Activated CD4-positive, alpha-beta T cell treated with anti-CD3 and anti-CD28 coated beads, Interleukin-2, amount 10 ng/mL, durations not matched to agents 24 days and 14 days (primary cell): ENCODE measurements around the gene RUVBL2. TPM values are rescaled to one million over a fixed set of nuclear protein-coding genes. Genes with fewer than 3 reads are reported as not detected.

Source experiments
- DNase-seq: peaks from one replicate; pipeline ENCODE4 v3.0.0; 2022
- H3K27ac Mint-ChIP-seq: one replicate; pipeline ENCODE4 v1.8.0; 2022; ENCODE audit warnings: mild to moderate bottlenecking, mixed read lengths
- H3K27me3 Mint-ChIP-seq: one replicate; pipeline ENCODE4 v1.8.0; 2022; ENCODE audit warnings: mixed read lengths
- H3K36me3 Mint-ChIP-seq: one replicate; pipeline ENCODE4 v1.8.0; 2022; ENCODE audit warnings: low read depth, mild to moderate bottlenecking, mixed read lengths
- H3K4me1 Mint-ChIP-seq: one replicate; pipeline ENCODE4 v1.8.0; 2021; ENCODE audit warnings: mixed read lengths
- H3K4me3 Mint-ChIP-seq: one replicate; pipeline ENCODE4 v1.8.0; 2022; ENCODE audit warnings: mild to moderate bottlenecking, moderate library complexity, mixed read lengths
- H3K9me3 Mint-ChIP-seq: one replicate; pipeline ENCODE4 v1.8.0; 2021; ENCODE audit warnings: mixed read lengths
- intact Hi-C: fragments of 100-400 bp; cut with micrococcal nuclease; formaldehyde crosslinking; loops from one replicate; pipeline ENCODE4 v1.15.1; 2023
- total RNA-seq: library from RNA; stranded (reverse); gene quantifications from 2 replicates; pipeline ENCODE4 v1.2.3, GENCODE V29; 2022

The RUVBL2 gene
- total RNA-seq, 1 donor from 2014 or later = 195 TPM

DNA sequence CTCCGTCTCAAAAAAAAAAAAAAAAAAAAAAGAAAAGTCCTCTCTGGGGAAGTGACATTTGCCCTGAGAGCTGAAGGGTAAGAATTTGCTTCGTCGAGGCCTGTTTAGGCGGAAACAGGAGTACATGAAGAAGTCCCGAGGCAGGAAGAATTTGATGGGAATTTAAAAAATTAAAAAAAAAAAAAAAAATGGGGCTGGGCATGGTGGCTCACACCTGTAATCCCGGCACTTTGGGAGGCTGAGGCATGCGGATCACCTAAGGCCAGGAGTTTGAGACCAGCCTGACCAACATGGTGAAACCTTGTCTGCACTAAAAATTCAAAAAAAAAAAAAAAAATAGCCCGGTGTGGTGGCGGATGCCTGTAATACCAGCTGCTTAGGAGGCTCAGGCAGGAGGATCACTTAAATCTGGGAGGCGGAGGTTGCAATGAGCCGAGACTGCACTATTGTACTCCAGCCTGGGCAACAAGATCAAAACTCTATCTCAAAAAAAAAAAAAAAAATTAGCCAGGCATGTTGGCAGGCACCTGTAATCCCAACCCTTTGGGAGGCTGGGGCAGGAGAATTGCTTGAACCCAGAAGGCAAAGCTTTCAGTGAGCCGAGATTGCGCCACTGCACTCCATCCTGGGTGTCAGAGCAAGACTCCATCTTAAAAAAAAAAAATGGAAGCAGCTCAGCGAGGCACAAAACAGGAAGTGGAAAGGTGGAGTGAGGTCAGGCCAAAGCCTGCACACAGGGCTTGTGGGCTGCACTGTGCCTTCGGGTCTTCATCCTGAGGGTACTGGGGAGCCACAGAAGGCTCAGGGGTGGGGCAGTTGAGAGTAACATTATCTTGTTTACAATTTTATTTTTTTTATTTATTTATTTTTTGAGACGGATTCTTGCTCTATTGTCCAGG is 34.1 kb upstream of the RUVBL2 start:
- Mint-ChIP-seq H3K9me3 (no peaks in the 10 kb centered on the region), H3K4me3 (no peak overlapping the region), H3K27me3 (no peaks in the 10 kb centered on the region), H3K27ac (no peak overlapping the region), H3K4me1 (peaks cover 54% of the 10 kb centered on the region), H3K36me3 (peaks cover 53% of the 10 kb centered on the region)
- peak; percentile 78 for DNase-seq
- intact Hi-C loops = loop anchor here (5.0 kb wide), 1 partner anchor 322 kb away; the partner anchor contains the start of gene DBP

- no peak for DNase-seq
- no peaks in the 10 kb centered on the region for H3K9me3 Mint-ChIP-seq
- H3K4me3 Mint-ChIP-seq = peak overlapping the region; percentile 18
- H3K27ac Mint-ChIP-seq = peak overlapping the region; percentile 45
- peaks cover 54% of the 10 kb centered on the region for H3K36me3 Mint-ChIP-seq
- no peaks in the 10 kb centered on the region for H3K27me3 Mint-ChIP-seq
- intact Hi-C loops = loop anchor here (5.0 kb wide), 1 partner anchor 324 kb away; the partner anchor contains the start of gene DBP
- H3K4me1 Mint-ChIP-seq = peaks cover 60% of the 10 kb centered on the region
These were observed 32.5 kb upstream of the RUVBL2 start for GRCh38 chr19:48961051-48961649.

DNA sequence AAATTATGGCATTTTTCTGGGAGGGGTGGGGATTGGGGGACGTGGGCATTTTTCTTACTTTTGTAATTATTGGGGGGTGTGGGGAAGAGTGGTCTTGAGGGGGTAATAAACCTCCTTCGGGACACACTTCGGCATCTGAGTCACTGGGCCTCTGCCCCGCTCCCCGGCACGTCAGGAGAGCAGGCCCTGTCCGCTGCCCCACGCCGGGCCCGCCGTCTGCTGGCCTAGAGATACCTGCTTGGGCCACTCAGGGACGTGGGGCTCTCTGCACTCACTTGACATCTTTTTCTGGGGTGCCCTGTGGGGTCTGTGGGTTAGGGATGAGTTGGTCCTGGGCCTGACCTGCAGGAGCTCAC is 32.0 kb upstream of the RUVBL2 start:
- H3K36me3 Mint-ChIP-seq = peaks cover 56% of the 10 kb centered on the region
- no peaks in the 10 kb centered on the region for H3K9me3 Mint-ChIP-seq
- H3K4me1 Mint-ChIP-seq = peaks cover 62% of the 10 kb centered on the region
- no peak for DNase-seq
- H3K4me3 Mint-ChIP-seq = peak overlapping the region; percentile 100
- intact Hi-C loops = loop anchor here (5.0 kb wide), 1 partner anchor 324 kb away; the partner anchor contains the start of gene DBP
- H3K27ac Mint-ChIP-seq = peak overlapping the region; percentile 99
- no peaks in the 10 kb centered on the region for H3K27me3 Mint-ChIP-seq

DNA sequence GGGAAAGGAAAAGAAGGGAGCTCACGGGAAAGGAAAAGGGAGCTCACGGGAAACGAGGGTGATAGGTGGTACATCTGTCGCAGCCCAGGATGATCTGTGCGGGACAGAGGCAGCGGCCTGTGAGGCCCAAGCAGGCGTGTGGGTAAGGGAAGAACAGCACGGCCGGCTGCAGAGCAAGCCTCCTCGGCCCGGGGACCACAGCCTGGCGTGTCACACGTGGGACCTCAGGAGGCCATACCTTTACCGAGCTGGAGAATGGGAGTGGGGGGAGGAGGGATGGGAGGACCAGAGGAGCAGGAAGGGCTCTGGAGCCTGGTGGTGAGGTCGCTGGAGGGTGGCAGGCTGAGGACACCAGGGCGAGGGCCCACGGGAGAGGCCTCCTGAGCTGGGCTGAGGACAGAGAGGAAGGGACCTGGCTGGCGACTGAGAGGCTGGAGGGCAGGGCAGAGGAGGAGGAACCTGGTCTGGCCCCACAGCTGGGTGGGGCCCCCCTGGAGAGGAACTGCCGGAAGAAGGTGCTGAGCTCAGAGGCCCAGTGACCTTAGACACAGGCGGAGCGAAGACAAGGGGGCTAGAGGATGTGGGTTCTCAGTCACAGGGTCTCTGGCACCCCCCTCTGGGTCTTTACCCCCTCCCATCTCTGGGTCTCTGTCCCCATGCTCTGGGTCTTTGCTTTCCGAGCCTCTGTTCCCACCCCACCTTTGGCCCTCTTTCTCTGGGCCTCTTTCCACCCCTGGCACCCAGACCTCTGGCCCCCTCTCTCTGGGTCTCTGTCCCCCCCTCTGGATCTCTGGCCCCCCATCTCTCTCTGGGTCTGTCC is 31.4 kb upstream of the RUVBL2 start:
- Mint-ChIP-seq H3K4me3 (peak overlapping the region; percentile 100), H3K27me3 (no peaks in the 10 kb centered on the region), H3K36me3 (peaks cover 57% of the 10 kb centered on the region), H3K27ac (peak overlapping the region; percentile 99), H3K4me1 (peaks cover 63% of the 10 kb centered on the region), H3K9me3 (no peaks in the 10 kb centered on the region)
- intact Hi-C loops = loop anchor here (5.0 kb wide), 1 partner anchor 325 kb away; the partner anchor contains the start of gene DBP
- peak; percentile 81 for DNase-seq

DNA sequence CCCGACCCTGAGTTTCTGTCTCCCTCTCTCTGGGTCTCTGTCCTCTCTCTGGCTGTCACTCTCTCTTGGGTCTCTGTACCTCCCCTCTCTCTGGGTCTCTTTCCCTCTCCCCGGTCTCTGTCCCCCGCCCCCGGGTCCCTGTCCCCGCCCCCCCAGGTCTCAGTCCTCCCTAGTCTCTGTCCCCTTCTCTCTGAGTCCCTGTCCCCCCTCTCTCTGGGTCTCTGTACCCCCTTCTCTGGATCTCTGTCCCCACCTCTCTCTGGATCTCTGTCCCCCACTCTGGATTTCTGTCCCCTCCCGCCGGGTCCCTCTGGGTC is 30.9 kb upstream of the RUVBL2 start:
- no peak for DNase-seq
- peaks cover 62% of the 10 kb centered on the region for H3K4me1 Mint-ChIP-seq
- intact Hi-C loops = loop anchor here (5.0 kb wide), 1 partner anchor 326 kb away; the partner anchor contains the start of gene DBP
- H3K27me3 Mint-ChIP-seq = no peaks in the 10 kb centered on the region
- no peaks in the 10 kb centered on the region for H3K9me3 Mint-ChIP-seq
- peaks cover 55% of the 10 kb centered on the region for H3K36me3 Mint-ChIP-seq
- peak overlapping the region; percentile 100 for H3K4me3 Mint-ChIP-seq
- peak overlapping the region; percentile 99 for H3K27ac Mint-ChIP-seq

GRCh38 chr19:48963371-48964204 is 30.1 kb upstream of the RUVBL2 start:
- peaks cover 63% of the 10 kb centered on the region for H3K4me1 Mint-ChIP-seq
- H3K27ac Mint-ChIP-seq = peak overlapping the region; percentile 99
- no peaks in the 10 kb centered on the region for H3K9me3 Mint-ChIP-seq
- peak overlapping the region; percentile 100 for H3K4me3 Mint-ChIP-seq
- DNase-seq = peak; percentile 89
- intact Hi-C loops = loop anchor here (1.0 to 5.0 kb wide), 4 partner anchors 9 to 326 kb away; partner anchors contain the start of genes BAX, DBP and NUCB1
- no peaks in the 10 kb centered on the region for H3K27me3 Mint-ChIP-seq
- peaks cover 54% of the 10 kb centered on the region for H3K36me3 Mint-ChIP-seq

DNA sequence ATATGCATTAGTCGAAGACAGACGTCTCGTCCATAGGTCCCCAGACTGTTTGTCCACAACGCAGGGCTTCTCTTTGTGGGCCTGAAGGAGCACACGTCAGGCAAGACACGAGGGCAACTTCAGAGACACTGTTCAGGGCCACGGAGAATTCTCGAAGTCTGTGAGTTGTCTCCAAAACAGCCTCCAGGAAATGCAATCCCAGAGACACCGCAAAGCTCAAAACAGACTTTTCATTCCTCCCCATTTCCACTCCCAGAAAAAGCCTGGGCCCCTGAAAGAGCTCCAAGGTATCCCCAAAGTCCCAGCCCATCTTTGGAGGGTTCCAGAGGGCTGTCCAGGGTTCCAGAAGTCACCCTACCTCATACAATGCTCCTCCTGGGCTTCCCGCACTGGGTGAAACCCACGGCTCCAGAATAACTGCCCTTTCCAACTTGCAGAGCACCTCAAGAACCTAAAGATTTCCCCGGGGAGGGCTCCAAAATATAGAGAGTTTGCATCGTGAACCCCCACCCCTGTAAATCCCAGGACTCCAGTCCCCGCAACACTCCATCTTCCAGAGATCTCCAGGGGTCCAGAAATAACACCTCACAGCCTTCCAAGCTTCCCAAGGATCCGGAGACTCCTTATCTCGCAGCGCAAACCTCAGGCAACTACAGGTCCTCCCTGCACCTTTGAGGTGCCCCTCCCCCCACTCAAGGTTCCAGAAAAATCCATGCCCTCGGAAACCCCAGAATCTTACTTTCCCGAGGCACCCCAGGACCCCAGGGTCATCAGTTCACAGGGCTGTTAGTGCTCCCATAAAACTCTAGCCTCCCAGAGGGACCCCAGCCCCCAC is 29.3 kb upstream of the RUVBL2 start:
- Mint-ChIP-seq H3K27ac (peak overlapping the region; percentile 99), H3K36me3 (peaks cover 54% of the 10 kb centered on the region), H3K4me1 (peaks cover 58% of the 10 kb centered on the region), H3K4me3 (peak overlapping the region; percentile 100), H3K9me3 (no peaks in the 10 kb centered on the region), H3K27me3 (no peaks in the 10 kb centered on the region)
- intact Hi-C loops = loop anchor here (1.0 to 5.0 kb wide), 6 partner anchors 10 to 327 kb away; partner anchors contain the start of genes BAX, DBP, GYS1 and NUCB1
- no peak for DNase-seq

DNA sequence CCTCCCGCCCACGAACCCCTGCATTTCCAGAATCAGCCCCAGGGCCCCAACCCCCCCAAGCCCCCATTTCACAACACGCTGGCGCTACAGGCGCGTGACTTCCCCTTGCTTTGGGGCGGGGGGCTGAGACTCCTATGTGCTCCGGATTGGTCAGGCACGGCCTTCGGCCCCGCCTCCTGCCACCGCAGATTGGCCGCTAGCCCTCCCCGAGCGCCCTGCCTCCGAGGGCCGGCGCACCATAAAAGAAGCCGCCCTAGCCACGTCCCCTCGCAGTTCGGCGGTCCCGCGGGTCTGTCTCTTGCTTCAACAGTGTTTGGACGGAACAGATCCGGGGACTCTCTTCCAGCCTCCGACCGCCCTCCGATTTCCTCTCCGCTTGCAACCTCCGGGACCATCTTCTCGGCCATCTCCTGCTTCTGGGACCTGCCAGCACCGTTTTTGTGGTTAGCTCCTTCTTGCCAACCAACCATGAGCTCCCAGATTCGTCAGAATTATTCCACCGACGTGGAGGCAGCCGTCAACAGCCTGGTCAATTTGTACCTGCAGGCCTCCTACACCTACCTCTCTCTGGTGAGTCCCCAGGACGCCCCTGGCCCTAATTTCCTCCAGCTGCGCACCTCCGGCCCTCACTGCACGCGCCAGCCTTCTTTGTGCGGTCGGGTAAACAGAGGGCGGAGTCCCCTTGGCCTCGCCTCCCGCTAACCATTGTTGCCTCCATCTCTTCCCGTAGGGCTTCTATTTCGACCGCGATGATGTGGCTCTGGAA is 28.5 kb upstream of the RUVBL2 start, which contains the start of gene FTL:
FTL (plus strand) TSS at position 270 of the 766 bp plus-strand sequence; CDS start at position 469, 199 bp downstream.
- H3K27me3 Mint-ChIP-seq = no peaks in the 10 kb centered on the region
- DNase-seq = peak; percentile 98
- intact Hi-C loops = loop anchor here (1.0 to 2.0 kb wide), 4 partner anchors 28 to 170 kb away; partner anchors contain the start of genes GYS1, NUCB1 and RUVBL2
- no peaks in the 10 kb centered on the region for H3K9me3 Mint-ChIP-seq
- H3K27ac Mint-ChIP-seq = peak within 1 kb of the TSS; percentile 99
- H3K36me3 Mint-ChIP-seq = peaks cover 57% of the 10 kb centered on the region
- peak within 1 kb of the TSS; percentile 100 for H3K4me3 Mint-ChIP-seq
- peaks cover 58% of the 10 kb centered on the region for H3K4me1 Mint-ChIP-seq

- Mint-ChIP-seq H3K4me3 (peak overlapping the region; percentile 100), H3K27me3 (no peaks in the 10 kb centered on the region), H3K36me3 (peaks cover 55% of the 10 kb centered on the region), H3K9me3 (no peaks in the 10 kb centered on the region), H3K4me1 (peaks cover 60% of the 10 kb centered on the region), H3K27ac (peak overlapping the region; percentile 99)
- intact Hi-C loops = loop anchor here (1.0 to 2.0 kb wide), 4 partner anchors 27 to 171 kb away; partner anchors contain the start of genes GYS1, NUCB1 and RUVBL2
- peak; percentile 96 for DNase-seq
These were observed 27.7 kb upstream of the RUVBL2 start for GRCh38 chr19:48965806-48966540.

GRCh38 chr19:48966541-48967345 is 26.9 kb upstream of the RUVBL2 start:
- H3K36me3 Mint-ChIP-seq = peaks cover 53% of the 10 kb centered on the region
- peak overlapping the region; percentile 99 for H3K27ac Mint-ChIP-seq
- H3K4me3 Mint-ChIP-seq = peak overlapping the region; percentile 100
- DNase-seq = no peak
- no peaks in the 10 kb centered on the region for H3K9me3 Mint-ChIP-seq
- no peaks in the 10 kb centered on the region for H3K27me3 Mint-ChIP-seq
- peaks cover 58% of the 10 kb centered on the region for H3K4me1 Mint-ChIP-seq
- intact Hi-C loops = no loop called here
